Esophagus (tissue), 2 donors: ENCODE measurements around the gene MYBPC2. TPM values are rescaled to one million over a fixed set of nuclear protein-coding genes. Genes with fewer than 3 reads are reported as not detected.

Experiments
- H3K27ac ChIP-seq, 2 donors: one replicate each; pipeline ENCODE4 v1.5.1; 2013; ENCODE audit warnings: low read depth in 2 of 2, mild to moderate bottlenecking in 2 of 2, inconsistent platforms in 1 of 2, low read length in 1 of 2, moderate library complexity in 1 of 2
- H3K27me3 ChIP-seq, 2 donors: one replicate each; pipeline ENCODE4 v1.6.1; 2013; ENCODE audit warnings: low read length in 2 of 2, control low read depth in 1 of 2, mild to moderate bottlenecking in 1 of 2; ENCODE audit not compliant: insufficient read depth in 2 of 2, control insufficient read depth in 1 of 2
- H3K36me3 ChIP-seq, 2 donors: one replicate each; pipeline ENCODE4 v1.6.1; 2013; ENCODE audit warnings: low read length in 1 of 2; ENCODE audit not compliant: control insufficient read depth in 2 of 2, insufficient read depth in 2 of 2
- H3K4me1 ChIP-seq, 2 donors: one replicate each; pipeline ENCODE4 v1.6.1; 2013; ENCODE audit warnings: low read length in 1 of 2; ENCODE audit not compliant: control insufficient read depth in 2 of 2, insufficient read depth in 2 of 2
- H3K4me3 ChIP-seq, 2 donors: one replicate each; pipeline ENCODE4 v1.5.1; 2013; ENCODE audit warnings: low read length in 2 of 2, mild to moderate bottlenecking in 2 of 2, low read depth in 1 of 2, moderate library complexity in 1 of 2
- H3K9me3 ChIP-seq, 2 donors: one replicate each; pipeline ENCODE4 v1.6.1; 2013; ENCODE audit warnings: mild to moderate bottlenecking in 2 of 2, low read depth in 1 of 2, low read length in 1 of 2, moderate library complexity in 1 of 2; ENCODE audit not compliant: control insufficient read depth in 2 of 2, insufficient read depth in 1 of 2
- WGBS, 2 donors: extraction: QIAGEN DNeasy Blood & Tissue Kit; methylation state at CpG; one replicate each; pipeline ENCODE4 v1.1.7; 2013; 5-methylcytosine and 5-hydroxymethylcytosine counted together
- polyA plus RNA-seq, 2 donors: library from polyadenylated mRNA; stranded (reverse); fragments of 200-250 nt; gene quantifications; one replicate each; pipeline ENCODE4 v1.2.3, GENCODE V29; 2013
- donor health status: healthy with polysubstance abuse.
- donor health status: Bipolar disorder and iron deficiency.

MYBPC2 gene
- polyA plus RNA-seq, 2 donors: 0.12 TPM; not detected in 1

DNA sequence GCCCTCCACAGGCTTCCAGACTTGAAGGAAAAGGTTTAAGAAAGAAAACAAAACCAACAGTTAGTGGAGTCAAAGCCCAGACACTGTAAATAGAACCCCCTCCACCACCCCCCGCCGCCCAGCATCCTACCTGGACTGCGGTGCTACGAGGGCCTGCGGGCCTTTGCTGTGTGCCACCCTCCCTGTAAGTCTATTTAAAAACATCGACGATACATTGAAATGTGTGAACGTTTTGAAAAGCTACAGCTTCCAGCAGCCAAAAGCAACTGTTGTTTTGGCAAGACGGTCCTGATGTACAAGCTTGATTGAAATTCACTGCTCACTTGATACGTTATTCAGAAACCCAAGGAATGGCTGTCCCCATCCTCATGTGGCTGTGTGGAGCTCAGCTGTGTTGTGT lies 50.2 kb downstream of the MYBPC2 start:
- Histone ChIP-seq H3K36me3 (peaks cover 3 to 39% of the 10 kb centered on the region in 2 donors), H3K4me3 (no peak overlapping the region), H3K27me3 (no peaks in the 10 kb centered on the region), H3K9me3 (peaks cover 0 to 3% of the 10 kb centered on the region in 2 donors), H3K4me1 (peaks cover 0 to 4% of the 10 kb centered on the region in 2 donors), H3K27ac (no peak overlapping the region)
- 86 to 88% methylated on average over 10 of the region's 10 CpGs for WGBS, 2 donors

- Histone ChIP-seq H3K36me3 (peaks cover 3 to 23% of the 10 kb centered on the region in 2 donors), H3K4me3 (no peak overlapping the region), H3K9me3 (peaks cover 0 to 3% of the 10 kb centered on the region in 2 donors), H3K27me3 (no peaks in the 10 kb centered on the region), H3K27ac (no peak overlapping the region), H3K4me1 (peaks cover 0 to 4% of the 10 kb centered on the region in 2 donors)
- WGBS, 2 donors: 90 to 94% methylated on average over 10 of the region's 10 CpGs
These were observed 52.7 kb downstream of the MYBPC2 start for GRCh38 chr19:50485284-50485955.

DNA sequence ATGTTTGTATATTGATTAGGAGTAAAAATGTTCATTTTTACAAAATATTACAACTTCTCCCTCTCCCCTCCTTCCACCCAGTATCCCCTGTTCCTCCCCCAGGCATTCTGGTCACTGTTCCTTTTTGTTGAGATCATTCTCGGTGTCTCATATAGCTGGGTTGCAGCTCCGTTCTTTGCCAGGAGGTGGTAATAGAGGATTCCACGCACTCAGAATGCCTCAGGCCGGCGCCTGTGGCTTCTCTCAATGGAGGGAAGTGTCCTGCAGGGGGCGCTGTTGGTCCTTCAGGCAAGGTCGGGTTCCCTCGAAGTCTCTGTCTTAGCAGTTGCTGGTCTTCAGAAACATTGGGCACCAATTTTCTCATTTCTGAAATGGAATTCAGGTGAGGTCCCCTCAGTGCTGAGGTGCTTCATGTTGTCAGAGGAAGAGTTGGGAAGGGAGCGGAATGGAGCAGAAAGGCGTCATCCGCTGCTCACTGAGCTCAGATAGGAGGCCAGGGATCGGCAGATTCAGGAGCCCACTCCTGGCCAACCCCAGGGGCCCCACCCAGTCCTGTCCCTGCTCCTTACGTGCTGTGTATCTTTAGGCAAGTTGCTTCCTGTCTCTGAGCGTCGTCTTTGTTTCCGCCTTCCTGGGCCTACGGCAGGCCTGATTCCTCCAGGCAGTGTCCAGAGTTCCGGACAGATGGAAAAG lies 54.3 kb downstream of the MYBPC2 start:
- no peak overlapping the region for H3K27ac ChIP-seq
- H3K27me3 ChIP-seq: no peaks in the 10 kb centered on the region

DNA sequence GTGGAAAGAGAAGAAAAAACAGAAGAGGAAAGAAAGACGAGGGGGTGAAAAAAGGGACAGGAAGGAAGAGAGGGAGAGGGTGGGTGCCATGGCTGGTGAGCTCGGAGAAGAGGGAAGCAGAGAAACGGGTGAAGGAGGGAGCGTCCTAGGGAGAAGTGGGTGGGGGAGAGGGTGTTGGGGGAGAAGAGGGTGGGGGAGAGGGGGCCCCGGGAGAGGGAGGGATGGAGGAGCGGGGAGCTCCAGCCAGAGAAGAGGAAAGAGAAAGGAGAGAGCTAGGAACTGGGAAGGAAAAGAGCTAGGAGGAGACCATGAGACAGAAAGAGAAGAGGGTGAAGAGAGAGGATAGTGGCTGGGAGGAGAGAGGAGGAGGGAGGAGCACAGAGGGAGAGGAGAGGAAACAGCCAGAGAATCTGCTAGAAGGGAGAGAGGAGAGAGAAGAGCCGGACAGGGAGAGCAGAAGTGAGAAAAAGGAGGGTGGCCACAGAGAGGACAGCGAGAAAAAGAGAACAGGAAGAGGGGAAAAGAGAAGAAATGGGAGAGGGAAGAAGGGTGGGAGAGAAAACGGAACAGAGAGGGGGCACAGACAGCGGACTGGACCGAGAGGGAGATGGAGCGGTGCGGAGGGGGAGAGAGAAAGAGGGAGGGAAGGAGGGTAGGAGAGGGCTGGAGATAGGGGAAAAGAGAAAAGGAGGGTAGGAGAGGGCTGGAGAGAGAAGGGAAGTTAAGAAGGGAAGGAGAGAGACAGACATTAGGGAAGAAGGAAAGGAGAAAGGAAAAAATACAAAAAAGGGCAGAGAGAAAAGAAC lies 55.9 kb downstream of the MYBPC2 start:
- H3K27me3 ChIP-seq: no peaks in the 10 kb centered on the region
- H3K4me3 ChIP-seq: no peak overlapping the region
- H3K9me3 ChIP-seq: peaks cover 0 to 3% of the 10 kb centered on the region in 2 donors
- peaks cover 0 to 4% of the 10 kb centered on the region in 2 donors for H3K4me1 ChIP-seq
- H3K27ac ChIP-seq: no peak overlapping the region
- 37 to 38% methylated on average over 13 of the region's 13 CpGs for WGBS, 2 donors
- peaks cover 0 to 3% of the 10 kb centered on the region in 2 donors for H3K36me3 ChIP-seq

More for the DNA sequence above, 54.3 kb downstream of the MYBPC2 start:
- Histone ChIP-seq H3K36me3 (peaks cover 3 to 10% of the 10 kb centered on the region in 2 donors), H3K4me3 (no peak overlapping the region), H3K9me3 (peaks cover 0 to 3% of the 10 kb centered on the region in 2 donors), H3K4me1 (peaks cover 0 to 4% of the 10 kb centered on the region in 2 donors)
- 72 to 75% methylated on average over 18 of the region's 18 CpGs for WGBS, 2 donors

DNA sequence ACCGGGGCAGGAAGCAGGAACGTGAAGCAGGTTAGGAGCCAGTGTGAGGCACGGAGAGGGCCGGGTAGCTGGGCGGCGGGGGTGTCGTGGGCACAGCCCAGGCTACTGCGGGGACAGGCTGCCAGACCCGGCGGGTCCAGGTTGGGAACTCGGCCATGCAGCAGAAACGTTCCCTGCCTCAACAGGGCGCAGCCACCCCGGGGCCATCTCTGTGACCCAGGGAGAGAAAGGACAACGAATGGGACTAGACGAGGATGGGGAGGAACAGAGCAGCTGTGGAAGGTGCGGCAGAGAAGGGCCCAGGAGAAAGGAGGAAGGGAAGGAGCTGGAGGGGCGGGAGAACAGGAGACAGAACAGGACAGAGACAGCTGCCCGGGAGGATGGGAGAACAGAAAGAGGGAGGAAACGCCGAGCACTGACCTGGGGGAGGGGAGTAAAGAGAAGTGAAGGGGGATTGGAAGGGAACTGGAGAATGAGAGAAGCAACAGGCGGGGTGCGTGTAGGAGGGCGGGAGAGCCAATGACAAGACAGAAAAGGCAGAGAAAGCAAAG lies 56.8 kb downstream of the MYBPC2 start:
- WGBS, 2 donors: 53 to 61% methylated on average over 23 to 24 of the region's 24 CpGs

DNA sequence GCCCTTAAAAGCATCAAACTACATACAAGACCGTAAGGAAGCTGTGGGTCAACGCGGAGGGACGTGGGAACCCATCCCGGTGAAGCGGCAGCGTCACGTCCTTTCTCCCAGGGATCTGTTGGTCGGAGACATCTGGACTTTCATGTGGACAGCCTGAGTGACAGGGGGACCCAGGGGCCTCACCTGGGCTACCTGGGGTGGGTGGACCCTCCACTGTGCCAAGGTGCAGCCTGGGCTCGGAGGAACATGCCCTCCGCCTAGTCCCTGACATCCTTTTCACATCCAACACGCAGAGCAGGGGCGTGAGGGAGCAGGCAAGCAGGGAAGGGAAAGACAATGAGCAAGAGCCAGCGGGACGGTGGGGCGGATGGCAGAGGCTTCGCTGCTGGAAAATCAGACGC lies 57.7 kb downstream of the MYBPC2 start:
- peaks cover 0 to 4% of the 10 kb centered on the region in 2 donors for H3K4me1 ChIP-seq
- H3K9me3 ChIP-seq: no peaks in the 10 kb centered on the region
- no peaks in the 10 kb centered on the region for H3K27me3 ChIP-seq
- H3K27ac ChIP-seq: no peak overlapping the region
- peak overlapping the region in 1 of 2 donors; percentile 2 for H3K4me3 ChIP-seq
- no peaks in the 10 kb centered on the region for H3K36me3 ChIP-seq
- WGBS, 2 donors: 92 to 95% methylated on average over 18 of the region's 18 CpGs

More for the DNA sequence above, 56.8 kb downstream of the MYBPC2 start:
- Histone ChIP-seq H3K27me3 (no peaks in the 10 kb centered on the region), H3K27ac (no peak overlapping the region), H3K4me1 (peaks cover 0 to 4% of the 10 kb centered on the region in 2 donors), H3K9me3 (peaks cover 0 to 3% of the 10 kb centered on the region in 2 donors), H3K4me3 (no peak overlapping the region), H3K36me3 (peaks cover 0 to 3% of the 10 kb centered on the region in 2 donors)

GRCh38 chr19:50490991-50491472 lies 58.3 kb downstream of the MYBPC2 start:
- Histone ChIP-seq H3K27ac (no peak overlapping the region), H3K4me3 (no peak overlapping the region), H3K4me1 (peaks cover 0 to 4% of the 10 kb centered on the region in 2 donors), H3K36me3 (no peaks in the 10 kb centered on the region), H3K27me3 (no peaks in the 10 kb centered on the region), H3K9me3 (no peaks in the 10 kb centered on the region)
- 41 to 45% methylated on average over 26 of the region's 26 CpGs for WGBS, 2 donors

- H3K27me3 ChIP-seq: no peaks in the 10 kb centered on the region
- no peaks in the 10 kb centered on the region for H3K36me3 ChIP-seq
- H3K4me1 ChIP-seq: peaks cover 0 to under 1% of the 10 kb centered on the region in 2 donors
- 6 to 19% methylated on average over 9 to 11 of the region's 12 CpGs for WGBS, 2 donors
- no peak overlapping the region for H3K27ac ChIP-seq
- no peak overlapping the region for H3K4me3 ChIP-seq
- H3K9me3 ChIP-seq: no peaks in the 10 kb centered on the region
These were observed 59.8 kb downstream of the MYBPC2 start for GRCh38 chr19:50492303-50493052.
